GM18511 (cell line): Measurements from ENCODE around the gene PCCA.
"Not testable (repeated sequence)": the region's sequence is repeated elsewhere in the genome, so short reads cannot be mapped to it uniquely, and the experiment has no call there.

Source experiments
- ATAC-seq: cut with Tn5 transposase; IDR thresholded peaks from one replicate; pipeline ENCODE4 v1.9.1; 2021; ENCODE audit warnings: mild to moderate bottlenecking, moderate library complexity; ENCODE audit not compliant: unreplicated experiment

The PCCA gene

DNA sequence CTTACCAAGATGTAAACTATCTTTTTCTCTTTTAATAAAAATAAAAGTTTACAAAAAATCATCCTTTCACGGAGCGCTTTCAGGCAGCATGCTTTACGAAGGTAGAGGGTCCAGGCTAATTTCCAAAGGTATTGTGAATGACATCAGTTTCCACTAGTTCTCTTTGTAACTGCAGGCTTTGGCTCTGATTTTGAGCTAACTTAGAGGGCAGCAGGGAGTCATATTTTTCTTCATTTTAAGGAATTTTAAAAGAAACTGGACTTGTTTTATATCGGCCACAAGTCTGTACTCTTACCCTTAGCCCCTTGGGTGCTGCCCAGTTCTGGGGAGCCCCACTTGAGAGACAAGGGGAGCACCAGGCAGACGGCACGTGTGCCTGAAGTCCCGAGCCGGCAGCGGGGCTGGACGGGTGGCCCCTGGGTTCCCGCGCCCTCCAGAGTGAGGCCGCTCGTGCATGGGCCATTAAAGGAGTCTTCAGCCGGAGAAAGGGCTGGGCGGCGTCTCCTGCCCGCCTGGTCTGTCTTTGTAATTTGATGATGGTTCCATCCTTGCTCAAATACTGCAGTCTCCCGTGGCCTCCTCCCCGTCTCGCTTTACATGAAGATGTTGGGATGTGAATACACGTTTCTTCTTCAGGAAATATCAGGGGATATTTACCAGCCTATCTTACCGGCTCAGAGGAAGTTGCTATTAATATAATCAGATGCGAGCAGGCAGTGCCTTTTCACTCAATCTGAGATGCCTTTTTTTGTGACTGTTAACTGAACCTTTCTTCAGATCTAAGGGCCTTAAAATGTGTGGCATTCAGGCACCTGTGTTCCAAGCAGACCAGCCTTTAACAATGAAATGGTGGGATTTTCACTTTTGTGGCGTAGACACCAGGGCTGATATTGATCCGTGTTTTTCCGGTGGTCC is 432.3 kb downstream of the PCCA start:
- ATAC-seq: no peak

DNA sequence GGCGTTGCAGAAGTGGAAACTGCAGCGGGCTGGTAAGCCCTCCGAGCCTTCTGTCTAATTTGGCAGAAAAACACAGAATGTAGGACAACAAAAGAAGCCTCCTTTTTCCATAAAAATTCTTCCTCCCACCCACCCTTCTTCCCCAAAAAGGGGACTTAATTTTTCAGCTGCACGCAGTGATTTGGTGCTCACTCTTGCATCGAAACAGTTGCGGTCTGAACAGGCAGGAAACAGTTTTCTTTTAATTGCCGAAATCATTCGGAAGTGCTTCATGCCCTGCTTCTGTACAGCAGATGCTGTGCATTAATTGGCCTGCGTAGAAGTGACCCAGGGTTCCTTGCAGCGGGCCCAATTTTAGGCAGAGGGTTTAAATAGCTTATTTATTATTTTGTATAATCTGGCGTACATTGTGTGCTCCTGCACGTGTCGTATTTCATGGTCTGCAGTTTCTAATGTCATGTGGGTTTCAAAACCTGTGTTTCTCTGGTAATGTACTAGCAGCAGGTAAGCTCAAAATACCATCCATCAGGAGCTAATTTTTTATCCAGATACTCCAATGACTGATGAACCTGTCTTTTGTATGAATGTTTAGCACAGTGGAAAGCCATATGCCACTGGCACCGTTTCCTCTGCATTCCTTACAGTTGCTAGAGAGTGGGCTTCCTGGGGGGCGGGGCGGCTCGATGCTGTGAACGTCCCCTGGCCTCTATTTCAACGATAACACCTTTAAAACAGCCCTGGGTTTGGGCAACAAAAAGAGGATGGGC is 433.1 kb downstream of the PCCA start:
- no peak for ATAC-seq

DNA sequence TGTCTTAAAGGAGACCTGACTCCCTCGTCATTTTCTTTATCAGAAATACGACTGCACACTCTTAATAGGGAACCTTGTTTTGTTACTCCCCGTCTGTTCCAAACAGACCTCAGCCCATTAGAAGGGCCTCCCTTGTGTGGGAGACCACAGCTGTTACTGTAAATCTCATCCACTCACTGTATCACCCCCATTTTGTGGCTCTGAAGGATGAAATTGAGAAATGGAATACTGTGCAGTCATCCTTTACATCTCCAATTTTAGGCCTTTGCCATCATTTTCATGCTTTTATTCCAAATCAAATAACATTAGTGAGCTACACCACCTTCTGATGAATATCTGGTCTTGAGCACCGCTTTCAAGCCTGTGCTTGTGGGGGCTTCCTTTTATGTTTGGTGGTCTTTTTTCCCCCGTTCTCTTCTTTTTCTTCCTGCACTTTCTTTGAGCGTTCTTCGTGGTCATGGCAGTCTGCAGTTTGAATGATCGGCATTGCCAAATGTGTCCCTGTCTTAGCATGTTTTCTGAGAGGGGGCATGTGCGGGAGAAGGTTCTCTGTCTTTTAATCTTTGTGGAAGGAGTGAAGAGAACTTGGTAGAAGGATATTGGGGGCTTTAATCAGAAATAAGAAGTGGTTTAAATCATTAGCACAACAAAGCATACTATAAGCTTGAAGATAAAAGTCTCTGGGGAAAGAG is 433.9 kb downstream of the PCCA start:
- ATAC-seq: no peak

DNA sequence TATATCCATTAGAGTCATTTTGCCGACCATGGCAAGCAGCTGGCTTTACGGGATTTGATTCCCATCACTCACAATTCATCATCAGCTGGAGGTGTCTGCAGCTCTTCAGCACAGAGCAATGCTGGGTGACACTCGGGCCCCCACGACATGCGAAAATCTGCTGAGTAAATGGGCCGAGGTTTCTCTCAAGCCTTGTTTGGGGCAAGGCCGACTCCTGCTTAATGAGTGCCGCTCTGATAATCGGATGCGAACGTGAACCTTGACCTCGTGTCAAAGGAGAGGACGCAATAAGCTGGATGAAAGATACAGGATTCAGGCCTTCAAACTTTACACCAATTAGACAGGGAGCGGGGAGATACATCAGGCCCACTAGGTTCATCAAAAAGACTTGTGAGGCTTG is 434.5 kb downstream of the PCCA start:
- no peak for ATAC-seq

DNA sequence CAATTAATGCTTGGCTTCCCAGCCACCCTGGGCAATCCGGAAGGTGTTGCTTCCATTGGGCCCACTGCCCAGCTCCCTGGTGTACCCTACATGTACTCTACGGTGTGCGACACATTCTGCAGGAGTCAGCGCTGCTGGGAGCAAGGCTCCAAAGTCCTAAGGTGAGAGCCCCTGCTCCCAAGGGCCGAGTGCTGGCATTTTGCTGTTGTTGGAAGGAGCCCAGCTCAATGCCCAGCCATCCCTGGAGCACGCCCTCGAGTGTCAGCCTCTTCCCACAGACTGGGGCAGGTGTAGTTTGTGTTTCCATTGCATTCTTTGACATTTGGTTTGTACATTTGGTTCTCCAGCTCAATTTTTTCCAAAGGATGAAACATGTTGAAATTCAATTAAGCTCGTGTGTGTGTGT is 435.1 kb downstream of the PCCA start:
- no peak for ATAC-seq

DNA sequence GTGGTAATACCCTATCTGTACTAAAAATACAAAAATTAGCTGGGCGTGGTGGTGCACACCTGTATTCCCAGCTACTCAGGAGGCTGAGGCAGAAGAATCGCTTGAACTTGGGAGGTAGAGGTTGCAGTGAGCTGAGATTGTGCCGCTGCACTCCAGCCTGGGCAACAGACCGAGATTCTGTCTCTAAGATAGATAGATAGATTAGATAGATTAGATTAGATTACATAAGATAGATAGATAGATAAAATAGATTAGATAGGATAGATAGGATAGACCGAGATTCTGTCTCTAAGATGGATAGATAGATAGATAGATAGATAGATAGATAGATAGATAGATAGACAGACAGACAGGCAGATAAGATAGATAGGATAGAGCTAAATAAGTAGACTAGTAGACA is 435.8 kb downstream of the PCCA start:
- not testable (repeated sequence) for ATAC-seq

DNA sequence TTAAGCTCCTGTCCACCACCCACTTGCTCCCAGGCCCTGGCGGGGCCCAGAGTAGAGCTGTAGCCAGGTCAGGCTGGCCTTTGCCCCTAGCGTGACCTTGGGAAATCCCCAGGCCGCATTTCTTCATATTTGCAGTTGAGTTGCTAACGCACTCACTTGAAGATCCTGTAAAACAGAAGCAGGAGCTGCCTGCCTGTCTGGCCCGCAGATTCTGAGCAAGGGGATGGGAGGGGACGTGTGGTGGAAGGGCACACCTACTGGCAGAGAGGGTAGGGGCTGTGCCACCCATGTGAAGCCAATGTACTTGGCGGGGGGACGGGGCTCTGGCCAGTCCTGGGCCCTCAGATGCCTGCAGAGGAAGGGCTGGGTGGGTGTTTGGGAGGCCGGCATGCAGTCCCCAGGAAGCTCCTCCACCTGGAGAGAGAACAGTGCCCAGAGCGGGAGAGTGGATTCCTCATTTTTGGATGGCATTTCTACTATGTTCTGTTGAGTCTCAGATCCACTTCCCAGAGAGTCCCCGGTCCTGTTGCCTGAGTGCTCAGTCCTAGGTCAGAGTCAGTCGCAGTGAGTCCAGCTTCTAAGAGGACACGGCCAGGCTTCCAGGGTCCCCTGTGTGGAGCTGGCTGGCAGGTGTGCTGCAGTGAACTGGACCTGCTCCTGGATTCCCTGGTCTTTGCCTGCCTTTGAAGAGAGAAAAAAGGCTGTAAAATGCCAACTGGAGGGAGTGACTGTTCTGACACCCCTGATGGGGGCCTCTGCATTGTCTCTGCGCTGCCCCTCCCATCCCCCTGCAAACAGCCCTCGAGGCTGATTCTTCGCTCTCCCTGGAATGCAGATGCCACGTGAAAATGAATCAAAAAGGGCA is 436.8 kb downstream of the PCCA start:
- ATAC-seq: no peak

DNA sequence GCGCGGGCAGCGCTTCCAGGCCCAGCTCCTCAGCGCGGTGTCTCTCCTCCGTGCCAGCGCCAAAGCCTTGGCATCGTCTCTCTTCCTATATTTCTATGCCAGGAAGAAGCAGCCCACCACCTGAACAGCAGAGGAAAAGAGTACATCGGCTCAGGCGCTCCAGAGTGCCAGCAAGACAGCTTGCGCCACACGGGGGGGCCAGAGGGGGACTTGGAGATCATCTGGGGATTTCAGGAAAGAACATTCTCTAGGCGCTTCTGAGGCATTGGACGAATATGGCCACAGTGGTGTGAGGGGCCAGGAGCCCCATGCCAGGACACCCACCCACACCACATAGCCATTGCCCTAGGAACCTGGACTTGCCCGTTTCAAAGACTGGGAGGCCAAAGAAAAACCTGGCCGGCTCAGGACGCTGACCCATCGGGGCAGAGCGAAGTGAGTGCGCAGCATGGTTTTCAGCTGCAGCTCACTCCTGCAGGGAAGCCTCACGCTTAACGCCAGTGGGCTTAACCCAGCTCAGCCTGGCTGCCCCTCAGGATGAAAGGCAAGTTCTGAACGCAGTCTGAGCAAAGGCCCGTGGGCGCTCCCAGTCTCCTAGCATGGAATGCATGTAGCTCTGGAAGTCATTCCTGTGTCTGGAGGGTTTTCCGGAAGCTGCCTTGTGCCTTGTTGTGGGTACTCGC is 437.6 kb downstream of the PCCA start:
- ATAC-seq: no peak

DNA sequence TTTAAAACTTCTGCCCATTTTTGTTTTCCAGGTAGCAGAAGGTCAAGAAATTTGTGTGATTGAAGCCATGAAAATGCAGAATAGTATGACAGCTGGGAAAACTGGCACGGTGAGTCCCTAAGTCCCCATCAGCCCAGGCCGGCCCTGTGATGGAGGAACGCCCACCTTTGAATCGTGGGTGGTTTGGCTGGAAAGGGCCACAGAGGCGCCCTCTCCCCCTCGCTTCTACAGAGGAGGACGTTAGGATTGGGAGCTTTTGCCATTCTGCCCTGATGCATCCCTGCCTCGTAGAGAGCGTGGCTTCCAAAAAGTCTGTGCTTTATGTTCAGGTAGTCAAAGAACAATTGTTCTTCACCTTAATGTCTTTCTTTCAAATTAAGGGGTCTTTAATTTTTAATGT is 438.8 kb downstream of the PCCA start:
- ATAC-seq: no peak

DNA sequence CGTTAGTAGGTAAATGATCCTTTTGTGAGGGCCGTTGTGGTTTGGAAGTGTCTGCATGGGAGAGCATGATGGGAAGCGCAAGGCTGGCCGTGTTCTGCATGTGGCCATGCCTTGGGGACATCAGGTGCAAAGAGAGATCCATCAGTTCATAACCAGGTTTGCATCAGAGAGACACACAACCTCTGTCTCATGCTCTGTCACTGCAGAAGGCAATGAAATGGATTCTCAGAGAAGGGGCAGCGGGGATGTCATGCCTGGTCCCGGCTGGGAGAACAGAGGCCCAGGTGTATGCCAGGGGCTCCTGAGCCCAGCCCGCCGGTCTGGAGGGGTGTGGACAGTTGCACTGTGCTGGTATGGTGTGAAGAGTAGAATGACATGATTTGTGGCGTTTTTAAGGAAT is 439.5 kb downstream of the PCCA start:
- ATAC-seq: no peak

DNA sequence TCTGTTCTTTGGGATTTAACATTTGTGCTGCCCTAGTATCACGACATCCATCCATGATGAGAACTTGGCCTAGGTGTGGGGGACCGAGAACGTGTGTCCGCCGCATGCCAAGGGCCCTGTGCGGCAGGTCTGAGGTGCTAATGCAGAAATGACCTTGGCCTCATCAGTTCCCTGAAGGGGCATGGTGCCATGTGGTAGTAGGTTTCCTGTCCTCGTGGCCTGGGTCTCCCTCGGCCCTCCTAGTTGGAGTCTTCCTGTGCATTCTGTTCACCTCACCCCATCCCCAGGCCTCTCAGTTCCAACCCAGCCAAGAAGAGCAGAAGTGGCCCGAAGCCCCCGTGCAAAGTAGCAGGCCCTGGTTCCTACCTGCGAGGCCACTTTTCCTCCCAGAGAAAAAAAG is 439.9 kb downstream of the PCCA start:
- no peak for ATAC-seq

DNA sequence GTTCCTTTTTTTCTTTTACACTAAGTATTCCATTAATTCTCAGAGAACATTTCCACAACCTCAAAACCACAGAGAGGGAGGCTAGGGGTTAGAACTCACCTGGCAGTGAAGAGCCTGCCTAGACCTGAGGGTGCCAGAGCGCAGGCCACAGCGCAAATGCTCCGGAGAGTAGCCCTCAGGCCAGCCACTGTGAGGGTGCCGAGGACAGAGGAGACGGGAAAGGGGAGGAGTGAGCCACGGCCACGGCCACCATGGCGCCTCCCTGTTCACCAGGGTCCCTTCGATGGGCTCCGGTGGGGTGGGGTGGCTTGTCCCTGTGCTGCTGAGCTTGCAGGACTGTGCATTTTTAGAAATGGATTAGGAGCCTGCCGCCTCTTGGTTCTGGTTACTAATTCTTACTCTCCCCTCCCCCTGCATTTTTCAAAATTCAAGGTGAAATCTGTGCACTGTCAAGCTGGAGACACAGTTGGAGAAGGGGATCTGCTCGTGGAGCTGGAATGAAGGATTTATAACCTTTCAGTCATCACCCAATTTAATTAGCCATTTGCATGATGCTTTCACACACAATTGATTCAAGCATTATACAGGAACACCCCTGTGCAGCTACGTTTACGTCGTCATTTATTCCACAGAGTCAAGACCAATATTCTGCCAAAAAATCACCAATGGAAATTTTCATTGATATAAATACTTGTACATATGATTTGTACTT is 440.9 kb downstream of the PCCA start:
- ATAC-seq: no peak

DNA sequence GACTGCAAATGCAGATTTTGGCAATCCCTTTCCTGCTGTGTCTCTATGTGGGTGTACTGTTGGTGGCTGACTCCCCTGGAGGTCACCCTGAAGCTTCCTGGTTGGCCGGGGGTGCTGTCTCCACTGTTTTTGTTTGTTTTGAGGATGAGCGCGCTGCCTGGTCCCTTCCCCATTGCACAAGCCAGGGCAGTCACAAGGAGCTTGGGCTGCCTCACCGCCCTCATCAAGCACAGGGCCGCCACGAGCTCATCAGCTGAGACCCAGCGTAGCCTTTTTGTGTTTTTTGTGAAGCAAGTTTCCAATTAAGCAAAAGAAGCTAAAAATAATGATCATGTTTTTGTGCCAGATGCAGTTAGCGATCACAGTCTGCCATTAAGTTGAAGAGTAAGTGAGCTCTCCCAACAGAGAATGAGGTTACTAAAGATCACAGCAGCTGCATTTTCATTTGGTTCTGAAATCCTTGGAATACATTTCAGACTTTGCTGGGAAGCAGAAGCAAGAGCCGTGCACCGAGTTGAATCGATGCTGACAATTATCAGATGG is 441.8 kb downstream of the PCCA start:
- ATAC-seq: no peak

DNA sequence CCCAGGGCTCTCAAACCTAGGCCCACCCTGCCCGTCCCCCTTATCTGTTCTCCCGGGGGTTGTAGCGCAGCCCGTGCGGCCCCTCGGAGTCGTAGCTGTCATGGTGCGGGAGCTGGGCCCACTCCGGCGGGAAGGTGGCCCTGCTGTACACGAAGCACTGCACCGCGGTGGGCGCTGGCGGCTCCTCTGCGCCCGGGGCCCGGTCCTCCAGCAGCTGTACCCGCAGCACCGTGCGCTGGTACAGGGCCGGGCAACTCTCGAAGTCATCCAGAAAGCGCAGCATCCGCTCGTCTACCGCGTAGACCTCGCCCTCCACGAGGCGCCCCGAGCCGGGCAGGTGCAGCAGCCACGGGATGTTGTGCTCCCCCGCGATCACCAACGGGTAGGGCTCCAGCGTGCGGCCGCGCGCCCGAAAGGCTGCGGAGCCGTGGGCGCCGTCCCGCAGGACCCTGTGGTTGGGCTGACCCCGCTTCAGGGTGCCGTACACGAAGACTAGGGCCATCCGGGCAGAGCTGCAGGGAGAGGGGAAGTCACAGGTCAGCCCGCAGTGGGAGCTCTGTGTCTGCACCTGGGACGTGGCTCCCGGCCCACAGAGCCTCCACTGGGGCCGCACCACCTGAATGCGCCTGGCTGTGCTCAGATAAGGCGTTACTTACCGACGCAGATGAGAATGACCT is 443.3 kb downstream of the PCCA start:
- no peak for ATAC-seq

DNA sequence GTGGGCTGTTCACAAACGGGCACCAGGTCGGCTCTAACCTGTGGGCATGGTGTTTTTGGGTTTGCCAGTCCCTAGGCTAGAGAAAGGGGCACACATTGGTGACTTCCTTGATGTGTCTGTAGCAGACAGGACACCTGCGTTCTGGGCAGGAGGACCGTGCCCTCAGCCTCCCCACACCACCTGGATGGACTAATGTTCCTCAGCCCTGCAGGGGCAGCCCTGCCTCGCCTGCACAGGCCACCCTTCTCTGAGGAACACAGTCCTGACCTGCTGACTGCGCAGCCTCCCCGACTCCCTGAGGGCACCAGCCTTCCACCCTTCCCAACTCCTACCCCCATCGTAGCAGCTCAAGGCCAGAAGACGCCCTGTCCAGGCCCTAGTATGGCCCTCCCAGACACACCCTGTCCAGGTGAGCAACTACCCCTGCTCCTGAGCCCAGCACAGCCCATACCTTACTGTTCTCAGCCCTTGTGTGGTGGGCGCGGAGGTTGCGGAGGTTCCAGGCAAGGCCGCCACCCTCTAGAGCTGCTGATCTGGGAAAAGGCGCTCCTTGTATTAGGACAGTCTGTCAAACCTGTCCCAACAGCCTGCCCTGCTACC is 444.0 kb downstream of the PCCA start:
- peak; percentile 3 for ATAC-seq

DNA sequence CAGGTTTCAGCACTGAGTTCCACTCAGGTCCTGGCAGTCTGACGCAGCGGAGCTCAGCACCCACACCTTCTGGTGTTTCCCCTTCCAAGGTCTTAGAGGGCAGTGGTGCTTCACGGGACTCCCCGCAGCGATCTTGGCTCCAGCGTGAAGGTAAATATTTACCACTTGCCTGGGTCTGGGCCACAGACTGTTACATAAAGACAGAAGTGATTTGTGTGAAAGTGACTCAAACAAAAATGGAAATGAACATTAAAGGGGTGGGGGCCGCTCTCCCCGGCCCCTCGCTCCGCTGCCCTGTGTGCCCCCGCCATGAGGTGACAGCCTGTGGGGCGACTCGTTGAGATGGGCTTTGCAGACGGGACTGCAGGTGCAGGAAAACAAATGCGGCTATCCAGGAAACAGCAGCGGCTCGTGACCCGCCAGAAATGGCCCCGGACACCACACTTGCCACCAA is 444.7 kb downstream of the PCCA start:
- ATAC-seq: peak; percentile 90

DNA sequence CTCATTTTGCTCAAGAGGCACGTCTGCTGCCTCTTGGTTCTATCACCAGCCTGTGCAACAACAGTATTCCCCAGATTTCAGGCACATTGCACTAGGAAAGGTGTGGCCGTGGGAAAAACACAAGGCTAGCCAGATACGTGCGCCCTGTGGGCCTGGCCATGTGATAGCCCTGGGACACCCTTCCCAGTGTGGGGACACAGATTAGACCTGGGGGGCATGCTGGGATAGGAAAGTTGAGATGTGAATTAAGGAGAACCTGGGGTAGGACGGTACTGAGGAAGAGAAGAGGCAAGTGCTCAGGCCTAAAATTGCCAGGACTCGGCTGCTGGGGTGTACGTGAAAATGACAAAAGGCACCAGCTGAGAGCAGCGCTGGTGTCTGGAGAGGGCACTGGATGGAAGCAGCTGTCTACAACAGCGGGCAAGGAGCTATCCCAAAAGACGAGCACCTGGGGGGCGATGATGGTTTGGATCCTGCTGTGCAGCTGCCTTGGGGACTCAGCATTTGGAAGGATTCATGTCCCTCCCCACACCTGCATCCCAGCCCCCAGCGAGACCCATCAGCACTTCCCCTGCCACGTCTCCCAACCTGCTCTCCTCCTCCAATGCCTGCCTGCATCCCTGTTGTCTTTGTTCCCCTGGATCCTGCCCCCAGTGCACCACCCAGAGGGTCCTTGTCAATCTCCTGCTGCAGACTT is 445.4 kb downstream of the PCCA start:
- ATAC-seq: no peak
